NCI-H2107 treated with DMSO at 0.1 percent for 48 hours (cell line): ENCODE results near the gene TLCD3A.

ENCODE experiments used
- DNase-seq: peaks from one replicate; lab custom pipeline; 2025; ENCODE audit not compliant: unreplicated experiment; lab: John Stamatoyannopoulos, UW

The TLCD3A gene

GRCh38 chr17:705863-706262 lies 26.5 kb upstream of the TLCD3A start:
- DNase-seq: no peak

GRCh38 chr17:708132-708531 lies 24.3 kb upstream of the TLCD3A start:
- DNase-seq: no peak

GRCh38 chr17:718075-718474 lies 14.3 kb upstream of the TLCD3A start:
- DNase-seq: no peak

GRCh38 chr17:720706-721539 lies 11.5 kb upstream of the TLCD3A start:
- no peak for DNase-seq

- DNase-seq: no peak
Observed at GRCh38 chr17:721540-721937, 10.9 kb upstream of the TLCD3A start.

GRCh38 chr17:725084-725483 lies 7.3 kb upstream of the TLCD3A start:
- DNase-seq: no peak

- no peak for DNase-seq
Observed at GRCh38 chr17:725746-726145, 6.7 kb upstream of the TLCD3A start.

GRCh38 chr17:726271-726919 lies 6.0 kb upstream of the TLCD3A start:
- DNase-seq: no peak

- DNase-seq: no peak
Observed at GRCh38 chr17:728911-729310, 3.5 kb upstream of the TLCD3A start.

GRCh38 chr17:731644-732066 lies 741 bp upstream of the TLCD3A start:
- DNase-seq: no peak

GRCh38 chr17:732902-733720 lies 715 bp downstream of the TLCD3A start:
- no peak for DNase-seq

GRCh38 chr17:733743-734142 lies 1.3 kb downstream of the TLCD3A start:
- no peak for DNase-seq

- DNase-seq: no peak
Observed at GRCh38 chr17:737561-738113, 5.2 kb downstream of the TLCD3A start.

GRCh38 chr17:740240-741017 lies 8.0 kb downstream of the TLCD3A start:
- DNase-seq: no peak

GRCh38 chr17:742147-742793 lies 9.9 kb downstream of the TLCD3A start:
- DNase-seq: no peak

GRCh38 chr17:743139-743538 lies 10.7 kb downstream of the TLCD3A start:
- DNase-seq: no peak

GRCh38 chr17:744937-745336 lies 12.5 kb downstream of the TLCD3A start:
- DNase-seq: no peak

GRCh38 chr17:745406-745805 lies 13.0 kb downstream of the TLCD3A start:
- DNase-seq: no peak

- no peak for DNase-seq
Observed at GRCh38 chr17:746181-746580, 13.8 kb downstream of the TLCD3A start.
